GM12873 (cell line): ENCODE measurements around the gene KPNA2.

Source experiments
- CTCF ChIP-seq: IDR thresholded peaks from 2 replicates; pipeline ENCODE4 v1.5.1; 2012; ENCODE audit warnings: low read depth, mild to moderate bottlenecking, moderate library complexity, low read length, control low read depth; ENCODE audit not compliant: insufficient read depth; ENCODE audit errors: missing control alignments

The KPNA2 gene

GRCh38 chr17:68035523-68036303, at the start of gene KPNA2:
TSS of gene KPNA2 (plus strand) at chr17:68035735. CDS start at chr17:68037133, 1,398 bp downstream.
- no peak for TF ChIP-seq CTCF

DNA sequence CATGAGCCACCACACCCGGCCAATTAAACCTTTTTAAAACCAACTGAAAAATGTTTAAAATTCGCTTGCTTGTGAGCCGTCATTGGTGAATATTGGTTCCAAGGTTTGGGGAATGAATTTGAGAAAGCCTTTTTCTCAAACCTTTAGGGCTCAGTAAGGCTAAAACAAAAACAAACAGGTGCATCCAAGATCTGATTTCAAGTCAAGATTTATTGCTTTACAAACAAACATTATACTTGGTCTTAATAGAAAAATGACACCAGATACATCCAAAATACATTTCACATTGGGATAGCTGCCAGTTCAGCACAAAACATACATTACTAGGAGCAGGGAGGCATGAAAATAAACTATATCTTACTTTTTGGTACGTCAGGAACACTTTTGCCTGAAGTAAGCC, 44.6 kb upstream of the KPNA2 start:
- no peak for TF ChIP-seq CTCF

DNA sequence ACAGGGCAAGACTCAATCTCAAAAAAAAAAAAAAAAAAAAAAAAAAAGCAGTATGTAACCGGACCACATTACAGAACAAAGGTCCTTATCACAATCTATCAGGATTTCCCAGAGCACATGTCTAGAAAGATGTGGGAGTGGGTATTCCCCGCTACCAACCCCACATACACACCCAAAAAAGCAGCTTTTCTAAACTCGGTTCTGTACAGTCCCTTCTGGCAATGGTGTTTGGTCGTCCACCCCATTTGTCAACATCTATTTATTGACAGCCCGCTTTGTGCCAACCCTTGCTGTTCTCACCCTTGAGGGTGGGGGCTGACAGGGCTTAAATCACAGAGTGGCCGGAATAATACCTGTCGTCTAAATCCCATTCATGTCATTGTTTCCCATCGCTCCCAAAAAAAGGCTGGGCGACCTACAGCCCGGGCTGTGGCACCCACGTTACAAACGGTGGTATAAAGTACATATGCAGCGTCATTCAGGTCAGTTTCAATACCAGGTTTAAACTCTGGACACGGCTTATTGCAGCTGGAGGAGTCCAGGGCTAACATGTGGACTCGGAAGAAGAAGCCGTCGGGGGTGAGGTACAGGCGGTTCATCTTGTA, 42.9 kb upstream of the KPNA2 start:
- no peak for TF ChIP-seq CTCF

GRCh38 chr17:67993153-67993997, 42.2 kb upstream of the KPNA2 start:
- no peak for TF ChIP-seq CTCF

GRCh38 chr17:67993998-67994361, 41.6 kb upstream of the KPNA2 start:
- no peak for TF ChIP-seq CTCF

- TF ChIP-seq CTCF = no peak
These were observed 40.5 kb upstream of the KPNA2 start for GRCh38 chr17:67994817-67995569.
